ENCODE data around the gene AVPR2.

The AVPR2 gene

GRCh38 chrX:153879741-153880439 lies 24.6 kb upstream of the AVPR2 start:
- no peak overlapping the region for H3K4me3 ChIP-seq (ENCODE audit: low read depth, low read length)
- ChIA-PET CTCF (no interaction called here), POLR2A (no interaction called here)
- no peak overlapping the region for H3K27ac ChIP-seq (ENCODE audit: extremely low read depth, low read depth, low read length)
- TF ChIP-seq INSM2 (tag by site-specific recombination; IDR thresholded peaks at IDR 0.05) (no peak), ZNF341 (tag by site-specific recombination; IDR thresholded peaks at IDR 0.05; ENCODE audit: low read depth) (0 out of 2 replicates have a peak, but pooled peaks have one; percentile 14), ZBTB8A (tag by site-specific recombination; IDR thresholded peaks at IDR 0.05) (0 out of 2 replicates have a peak, but pooled peaks have one; percentile 14), KLF1 (tag by site-specific recombination; IDR thresholded peaks at IDR 0.05) (peak; percentile 24; the same call in 1 of the 2 replicates), KLF17 (tag by site-specific recombination; IDR thresholded peaks at IDR 0.05) (peak; percentile 93; the same call in 1 of the 2 replicates), ZNF600 (tag by site-specific recombination; IDR thresholded peaks at IDR 0.05) (peak; percentile 18; the same call in 1 of the 2 replicates)
- no peaks in the 10 kb centered on the region for H3K9me3 ChIP-seq (ENCODE audit: control insufficient read depth, insufficient read depth, low read depth, low read length)
- no peaks in the 10 kb centered on the region for H3K4me1 ChIP-seq (ENCODE audit: control insufficient read depth, insufficient read depth, low read length)
- H3K36me3 ChIP-seq (ENCODE audit: control insufficient read depth in 2 of 2, insufficient read depth in 1 of 2, low read length in 2 of 2) = no peaks in the 10 kb centered on the region

- H3K27ac ChIP-seq (ENCODE audit: extremely low read depth, low read depth, low read length) = no peak overlapping the region
- H3K4me3 ChIP-seq (ENCODE audit: low read depth, low read length) = no peak overlapping the region
- H3K36me3 ChIP-seq (ENCODE audit: control insufficient read depth in 2 of 2, insufficient read depth in 1 of 2, low read length in 2 of 2) = no peaks in the 10 kb centered on the region
- H3K4me1 ChIP-seq (ENCODE audit: control insufficient read depth, insufficient read depth, low read length) = no peaks in the 10 kb centered on the region
- no peaks in the 10 kb centered on the region for H3K9me3 ChIP-seq (ENCODE audit: control insufficient read depth, insufficient read depth, low read depth, low read length)
- ChIA-PET POLR2A (no interaction called here), CTCF (no interaction called here)
- TF ChIP-seq ZIC2 (tag by site-specific recombination; IDR thresholded peaks at IDR 0.05) = peak; percentile 38; the same call in 1 of the 2 replicates
- TF ChIP-seq PATZ1 (tag by site-specific recombination; IDR thresholded peaks at IDR 0.05) = 0 out of 2 replicates have a peak, but pooled peaks have one; percentile 18
- TF ChIP-seq ZNF114 (tag by site-specific recombination; IDR thresholded peaks at IDR 0.05) = no peak
Observed at GRCh38 chrX:153880440-153880815, 24.0 kb upstream of the AVPR2 start.

GRCh38 chrX:153881281-153881680 lies 23.2 kb upstream of the AVPR2 start:
- Histone ChIP-seq H3K4me1 (ENCODE audit: control insufficient read depth, insufficient read depth, low read length) (no peaks in the 10 kb centered on the region), H3K36me3 (ENCODE audit: control insufficient read depth in 2 of 2, insufficient read depth in 1 of 2, low read length in 2 of 2) (no peaks in the 10 kb centered on the region), H3K4me3 (ENCODE audit: low read depth, low read length) (no peak overlapping the region), H3K9me3 (ENCODE audit: control insufficient read depth, insufficient read depth, low read depth, low read length) (no peaks in the 10 kb centered on the region), H3K27ac (ENCODE audit: extremely low read depth, low read depth, low read length) (no peak overlapping the region)
- ChIA-PET CTCF (no interaction called here), POLR2A (no interaction called here)
- TF ChIP-seq ZNF580 (tag by site-specific recombination; IDR thresholded peaks at IDR 0.05) (no peak), ZBTB26 (tag by site-specific recombination; optimal IDR thresholded peaks at IDR 0.05) (no peak), ZNF391 (tag by site-specific recombination; IDR thresholded peaks at IDR 0.05; ENCODE audit: borderline replicate concordance, low read depth) (no peak), ZNF530 (tag by site-specific recombination; IDR thresholded peaks at IDR 0.05; ENCODE audit: low read depth) (no peak), ZNF529 (tag by site-specific recombination; IDR thresholded peaks at IDR 0.05; ENCODE audit: insufficient replicate concordance) (no peak), ZBTB1 (tag by site-specific recombination; IDR thresholded peaks at IDR 0.05) (no peak), ZNF785 (tag by site-specific recombination; IDR thresholded peaks at IDR 0.05) (no peak), SCRT1 (tag by site-specific recombination; IDR thresholded peaks at IDR 0.05; ENCODE audit: borderline replicate concordance) (no peak), ZNF214 (tag by site-specific recombination; IDR thresholded peaks at IDR 0.05; ENCODE audit: borderline replicate concordance) (no peak), ZBTB6 (tag by site-specific recombination; IDR thresholded peaks at IDR 0.05) (no peak), ZNF555 (tag by site-specific recombination; conservative IDR thresholded peaks at IDR 0.05) (no peak), HOXC10 (CRISPR knock-in tag; IDR thresholded peaks at IDR 0.05) (no peak)
